ENCODE data around the gene IL17RA. TPM values are rescaled to one million over a fixed set of nuclear protein-coding genes. Genes with fewer than 3 reads are reported as not detected.

Gene IL17RA
- polyA plus RNA-seq, 1 donor from 2014 or later, result 0.52 TPM

- no peak for TF ChIP-seq POLR2AphosphoS5 (IDR thresholded peaks at IDR 0.05)
- TF ChIP-seq CTCF (IDR thresholded peaks at IDR 0.05; ENCODE audit: poor library complexity, severe bottlenecking), result no peak
- TF ChIP-seq MXI1 (conservative IDR thresholded peaks at IDR 0.05; ENCODE audit: poor library complexity, severe bottlenecking), result no peak
- TF ChIP-seq TAF1 (IDR thresholded peaks at IDR 0.05; ENCODE audit: low read depth), result no peak
- TF ChIP-seq EP300 (conservative IDR thresholded peaks at IDR 0.05; ENCODE audit: poor library complexity, severe bottlenecking), result no peak
- TF ChIP-seq EZH2 (IDR thresholded peaks at IDR 0.05; ENCODE audit: borderline replicate concordance, insufficient read depth, low read length, poor library complexity, severe bottlenecking), result no peak
- TF ChIP-seq SMC3 (conservative IDR thresholded peaks at IDR 0.05; ENCODE audit: poor library complexity), result no peak
- TF ChIP-seq REST (IDR thresholded peaks at IDR 0.05; ENCODE audit: borderline replicate concordance), result no peak
- TF ChIP-seq RAD21 (conservative IDR thresholded peaks at IDR 0.05), result no peak
- peaks cover 13% of the 10 kb centered on the region for H3K79me2 ChIP-seq (replicated peaks; ENCODE audit: insufficient read depth, low read length)
Observed at GRCh38 chr22:17157714-17158113, 72.9 kb downstream of the IL17RA start.

GRCh38 chr22:17158176-17158567 lies 73.4 kb downstream of the IL17RA start:
- Histone ChIP-seq H3K9me2 (ENCODE audit: insufficient read depth, low read length) (no peaks in the 10 kb centered on the region), H3F3A (ENCODE audit: insufficient read depth, low read length, poor library complexity, severe bottlenecking) (no peaks in the 10 kb centered on the region), H4K20me1 (ENCODE audit: insufficient read depth) (no peaks in the 10 kb centered on the region), H3K27me3 (ENCODE audit: insufficient read depth, low read depth, low read length) (no peaks in the 10 kb centered on the region), H3K4me2 (ENCODE audit: low read length) (peak overlapping the region; percentile 84), H3K36me3 (ENCODE audit: insufficient read depth, low read length) (no peaks in the 10 kb centered on the region), H3K9me3 (ENCODE audit: low read length) (no peaks in the 10 kb centered on the region), H3K27ac (ENCODE audit: low read length) (peak overlapping the region; percentile 76), H3K79me2 (replicated peaks; ENCODE audit: insufficient read depth, low read length) (peaks cover 13% of the 10 kb centered on the region), H3K9ac (ENCODE audit: low read length) (peak overlapping the region; percentile 78), H3K4me3 (ENCODE audit: low read length) (peak overlapping the region; percentile 95), H2AFZ (ENCODE audit: low read depth, low read length) (peak overlapping the region; percentile 73)
- TF ChIP-seq EP300 (conservative IDR thresholded peaks at IDR 0.05; ENCODE audit: poor library complexity, severe bottlenecking) (no peak), CTCF (IDR thresholded peaks at IDR 0.05; ENCODE audit: poor library complexity, severe bottlenecking) (no peak), SMC3 (conservative IDR thresholded peaks at IDR 0.05; ENCODE audit: poor library complexity) (no peak), POLR2AphosphoS5 (IDR thresholded peaks at IDR 0.05) (no peak), RAD21 (conservative IDR thresholded peaks at IDR 0.05) (no peak), MXI1 (conservative IDR thresholded peaks at IDR 0.05; ENCODE audit: poor library complexity, severe bottlenecking) (no peak)

More at GRCh38 chr22:17157714-17158113, 72.9 kb downstream of the IL17RA start:
- Histone ChIP-seq H3K4me2 (ENCODE audit: low read length) (peak overlapping the region; percentile 17), H3K9ac (ENCODE audit: low read length) (peak overlapping the region; percentile 78), H3F3A (ENCODE audit: insufficient read depth, low read length, poor library complexity, severe bottlenecking) (no peaks in the 10 kb centered on the region), H3K27me3 (ENCODE audit: insufficient read depth, low read depth, low read length) (no peaks in the 10 kb centered on the region), H3K4me3 (ENCODE audit: low read length) (peak overlapping the region; percentile 95), H3K9me2 (ENCODE audit: insufficient read depth, low read length) (no peaks in the 10 kb centered on the region), H3K36me3 (ENCODE audit: insufficient read depth, low read length) (no peaks in the 10 kb centered on the region), H4K20me1 (ENCODE audit: insufficient read depth) (no peaks in the 10 kb centered on the region), H2AFZ (ENCODE audit: low read depth, low read length) (no peak overlapping the region), H3K27ac (ENCODE audit: low read length) (no peak overlapping the region), H3K9me3 (ENCODE audit: low read length) (no peaks in the 10 kb centered on the region)
